Fibroblast of the aortic adventitia (primary cell): ENCODE results near the gene CDC26. TPM values are rescaled to one million over a fixed set of nuclear protein-coding genes. Genes with fewer than 3 reads are reported as not detected.
"Not testable (repeated sequence)": the region's sequence is repeated elsewhere in the genome, so short reads cannot be mapped to it uniquely, and the experiment has no call there.

Source experiments
- DNase-seq: peaks from one replicate; pipeline ENCODE4 v3.0.0-alpha.2; 2010; ENCODE audit warnings: low read depth
- H3K4me3 ChIP-seq: 2 replicates; pipeline ENCODE4 v1.5.1; 2011; ENCODE audit warnings: low read depth, mild to moderate bottlenecking, control low read depth, low read length, moderate library complexity
- total RNA-seq: library from RNA; depleted of rRNA; stranded (reverse); fragments of >200 nt; gene quantifications from 2 replicates; pipeline ENCODE4 v1.2.3, GENCODE V29; 2012; ENCODE audit warnings: low replicate concordance
- TF ChIP-seq, protein P1 (sequence below): IDR thresholded peaks from 2 replicates; pipeline ENCODE4 v1.5.1; 2011; ENCODE audit warnings: mild to moderate bottlenecking, low read length, control low read depth, inconsistent platforms; ENCODE audit not compliant: insufficient read depth

Gene CDC26
- total RNA-seq, 1 donor: 57.1 TPM

DNA sequence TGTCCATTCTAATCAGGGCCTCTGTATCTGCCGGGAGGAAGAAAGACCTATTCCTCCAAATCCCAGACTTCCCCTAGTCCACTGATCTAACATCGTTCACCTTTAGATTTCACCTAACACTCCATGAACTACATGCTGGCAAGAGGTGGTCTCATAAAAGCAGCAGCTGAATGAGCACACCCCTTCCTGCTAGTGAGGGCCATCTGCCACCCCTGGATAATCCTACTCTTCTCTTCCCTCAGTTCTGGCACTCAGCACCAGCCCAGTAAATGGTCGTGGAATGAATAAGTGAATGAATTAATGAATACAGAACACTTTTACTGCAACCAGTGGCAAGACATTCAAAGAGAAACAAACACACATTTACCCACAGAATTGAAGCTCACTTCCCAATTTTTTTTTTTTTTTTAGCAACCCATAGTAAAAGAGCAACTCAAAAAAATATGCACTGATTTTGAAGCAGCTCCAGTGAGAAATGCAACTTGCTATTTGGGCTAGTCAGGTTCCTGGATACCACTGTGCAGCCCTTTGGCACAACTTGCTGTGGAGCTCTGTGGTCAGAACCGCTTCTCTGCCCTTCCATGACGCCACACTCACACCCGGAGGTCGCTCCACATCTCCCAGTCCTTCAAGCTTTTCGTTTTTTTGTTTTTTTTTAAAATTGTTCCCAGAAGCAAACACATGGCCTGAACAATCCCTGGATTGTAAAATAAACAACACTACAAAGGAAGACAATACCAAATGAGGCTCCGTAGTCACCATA lies 21.6 kb upstream of the CDC26 start:
- TF ChIP-seq, protein P1, sequence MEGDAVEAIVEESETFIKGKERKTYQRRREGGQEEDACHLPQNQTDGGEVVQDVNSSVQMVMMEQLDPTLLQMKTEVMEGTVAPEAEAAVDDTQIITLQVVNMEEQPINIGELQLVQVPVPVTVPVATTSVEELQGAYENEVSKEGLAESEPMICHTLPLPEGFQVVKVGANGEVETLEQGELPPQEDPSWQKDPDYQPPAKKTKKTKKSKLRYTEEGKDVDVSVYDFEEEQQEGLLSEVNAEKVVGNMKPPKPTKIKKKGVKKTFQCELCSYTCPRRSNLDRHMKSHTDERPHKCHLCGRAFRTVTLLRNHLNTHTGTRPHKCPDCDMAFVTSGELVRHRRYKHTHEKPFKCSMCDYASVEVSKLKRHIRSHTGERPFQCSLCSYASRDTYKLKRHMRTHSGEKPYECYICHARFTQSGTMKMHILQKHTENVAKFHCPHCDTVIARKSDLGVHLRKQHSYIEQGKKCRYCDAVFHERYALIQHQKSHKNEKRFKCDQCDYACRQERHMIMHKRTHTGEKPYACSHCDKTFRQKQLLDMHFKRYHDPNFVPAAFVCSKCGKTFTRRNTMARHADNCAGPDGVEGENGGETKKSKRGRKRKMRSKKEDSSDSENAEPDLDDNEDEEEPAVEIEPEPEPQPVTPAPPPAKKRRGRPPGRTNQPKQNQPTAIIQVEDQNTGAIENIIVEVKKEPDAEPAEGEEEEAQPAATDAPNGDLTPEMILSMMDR: no peak
- no peak for DNase-seq
- no peak overlapping the region for H3K4me3 ChIP-seq

DNA sequence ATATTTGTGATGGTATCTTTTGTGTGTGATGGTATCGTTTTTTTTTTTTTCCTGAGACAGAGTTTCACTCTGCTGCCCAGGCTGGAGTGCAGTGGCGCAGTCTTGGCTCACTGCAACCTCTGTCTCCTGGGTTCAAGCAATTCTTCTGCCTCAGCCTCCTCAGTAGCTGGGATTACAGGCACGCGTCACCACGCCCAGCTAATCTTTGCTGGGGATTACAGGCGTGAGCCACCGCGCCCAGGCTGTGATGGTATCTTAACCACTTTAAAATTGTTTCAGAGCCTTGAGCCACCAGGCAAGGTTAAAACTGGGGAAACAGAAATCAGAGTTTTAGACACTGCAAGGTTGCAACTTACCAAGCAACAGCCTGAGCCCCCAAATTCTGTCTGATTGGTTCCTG lies 20.9 kb upstream of the CDC26 start:
- DNase-seq, H3K4me3 ChIP-seq: not testable (repeated sequence)

DNA sequence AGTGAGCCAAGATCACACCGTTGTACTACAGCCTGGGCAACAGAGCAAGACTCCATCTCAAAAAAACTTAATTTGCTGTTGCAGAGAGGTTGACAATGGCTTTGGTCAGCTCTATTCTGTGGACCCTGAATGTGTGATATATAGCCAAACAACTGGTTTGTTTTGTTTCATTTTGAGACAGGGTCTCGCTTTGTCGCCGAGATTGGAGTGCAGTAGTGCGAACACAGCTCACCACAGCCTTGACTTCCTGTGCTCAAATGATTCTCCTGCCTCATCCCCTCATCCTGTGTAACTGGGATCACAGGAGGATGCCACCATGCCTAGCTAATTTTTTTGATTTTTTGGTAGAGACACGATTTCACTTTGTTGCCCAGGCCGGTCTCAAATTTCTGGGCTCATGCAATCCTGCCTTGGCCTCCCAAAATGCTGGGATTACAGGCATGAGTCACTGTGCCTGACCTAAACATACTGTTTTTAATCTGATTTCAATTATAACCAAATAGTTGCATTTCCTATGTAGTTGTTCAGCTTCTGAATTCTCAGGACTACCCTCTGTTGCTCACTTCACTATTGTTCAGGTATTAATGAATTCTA lies 18.0 kb upstream of the CDC26 start:
- TF ChIP-seq, protein P1: no peak
- no peak overlapping the region for H3K4me3 ChIP-seq
- peak; percentile 64 for DNase-seq

DNA sequence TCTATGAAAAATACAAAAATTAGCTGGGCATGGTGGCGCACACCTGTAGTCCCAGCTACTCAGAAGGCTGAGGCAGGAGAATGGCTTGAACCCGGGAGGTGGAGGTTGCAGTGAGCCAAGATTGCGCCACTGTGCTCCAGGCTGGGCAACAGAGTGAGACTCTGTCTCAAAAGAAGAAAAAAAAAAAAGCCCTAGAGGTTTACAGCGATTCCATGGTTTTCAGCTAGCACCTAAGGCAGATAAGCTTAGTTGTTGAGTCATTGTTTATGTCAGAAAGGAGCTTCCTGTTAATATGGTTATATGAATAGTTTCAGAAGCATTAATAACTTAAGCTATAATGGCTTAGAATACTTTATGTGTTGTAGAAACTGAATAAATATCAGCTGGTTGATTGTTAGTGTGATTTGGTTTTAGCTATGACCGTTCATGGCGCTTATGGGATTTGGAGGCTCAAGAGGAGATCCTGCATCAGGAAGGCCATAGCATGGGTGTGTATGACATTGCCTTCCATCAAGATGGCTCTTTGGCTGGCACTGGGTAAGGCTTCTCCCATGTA lies 14.8 kb upstream of the CDC26 start:
- no peak for DNase-seq
- no peak overlapping the region for H3K4me3 ChIP-seq
- TF ChIP-seq, protein P1: no peak

DNA sequence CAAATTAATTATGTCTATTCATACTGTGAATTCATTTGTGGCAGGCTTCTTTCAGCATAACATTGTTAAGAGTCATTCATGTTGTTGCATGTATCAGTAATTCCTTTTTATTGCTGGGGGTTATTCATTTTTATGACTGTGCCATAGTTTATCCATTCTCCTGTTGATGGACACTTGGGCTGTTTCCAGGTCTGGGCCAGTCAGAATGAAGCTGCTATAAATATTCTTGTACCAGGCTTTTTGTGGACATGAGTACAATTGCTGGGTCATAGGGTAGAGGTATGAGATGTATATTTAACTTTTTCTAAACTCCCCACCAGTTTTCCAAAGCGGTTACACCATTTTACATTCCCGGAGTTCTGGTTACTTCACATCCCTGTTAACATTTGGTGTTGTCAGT lies 13.7 kb upstream of the CDC26 start:
- H3K4me3 ChIP-seq: no peak overlapping the region

DNA sequence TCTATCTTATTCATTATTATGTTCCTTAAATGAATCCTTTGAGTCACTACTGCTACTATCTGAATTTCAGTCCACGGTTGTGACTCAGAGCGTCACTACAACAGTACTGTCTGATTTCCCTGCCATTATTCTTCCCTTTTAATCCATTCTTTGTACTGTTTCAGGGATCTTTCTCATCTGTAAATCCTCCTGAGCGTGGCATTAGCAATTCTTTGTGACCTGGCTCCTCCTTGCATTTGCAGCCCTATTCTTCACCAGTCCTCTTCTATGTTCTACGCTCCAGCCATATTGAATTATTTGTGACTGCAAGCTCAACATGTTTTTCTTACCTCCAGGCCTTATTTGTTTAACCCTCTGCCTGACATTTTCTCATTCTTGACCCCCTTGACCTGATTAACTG lies 6.0 kb upstream of the CDC26 start:
- no peak for DNase-seq
- TF ChIP-seq, protein P1: no peak
- no peak overlapping the region for H3K4me3 ChIP-seq

More for the DNA sequence above, 13.7 kb upstream of the CDC26 start:
- no peak for DNase-seq
- TF ChIP-seq, protein P1: no peak

DNA sequence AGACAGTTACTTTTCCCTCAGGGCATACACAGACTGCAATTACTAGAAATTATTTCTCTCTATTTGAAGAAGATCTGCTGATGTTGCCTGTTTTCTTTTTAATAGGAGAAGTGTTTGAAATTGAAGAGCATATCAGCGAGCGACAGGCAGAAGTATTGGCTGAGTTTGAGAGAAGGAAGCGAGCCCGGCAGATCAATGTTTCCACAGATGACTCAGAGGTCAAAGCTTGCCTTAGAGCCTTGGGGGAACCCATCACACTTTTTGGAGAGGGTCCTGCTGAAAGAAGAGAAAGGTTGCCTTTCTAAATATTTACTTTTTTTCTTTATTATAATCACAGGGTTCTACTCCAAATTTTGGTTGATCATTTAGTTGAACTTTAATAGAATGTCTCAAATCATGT lies 3.5 kb upstream of the CDC26 start:
- TF ChIP-seq, protein P1: no peak
- H3K4me3 ChIP-seq: no peak overlapping the region
- no peak for DNase-seq
